Measurements from ENCODE around the gene SLC25A39. TPM values are rescaled to one million over a fixed set of nuclear protein-coding genes. Genes with fewer than 3 reads are reported as not detected.
A peak's percentile ranks its signal among the peaks of the same experiment; 100 is the strongest.

The SLC25A39 gene
- total and polyA plus RNA-seq, 2 of the 13 experiments (the other 11 are each of a cell fraction or from before 2014, with no cell fraction given), result 144 to 151 TPM

GRCh38 chr17:44344939-44345453, 20.4 kb upstream of the SLC25A39 start, which contains the start of gene GRN (continued):
- TF ChIP-seq ZNF607 (CRISPR knock-in tag; IDR thresholded peaks at IDR 0.05; ENCODE audit: borderline replicate concordance) (peak; percentile 62), AKAP8 (CRISPR knock-in tag; IDR thresholded peaks at IDR 0.05) (no peak), HOMEZ (CRISPR knock-in tag; IDR thresholded peaks at IDR 0.05; ENCODE audit: low read depth) (peak; percentile 82), NFE2L1 (CRISPR knock-in tag; IDR thresholded peaks at IDR 0.05; ENCODE audit: borderline replicate concordance) (no peak), PHF20 (CRISPR knock-in tag; IDR thresholded peaks at IDR 0.05) (peak; percentile 100), TGIF2 (CRISPR knock-in tag; IDR thresholded peaks at IDR 0.05) (peak; percentile 95), ZNF646 (CRISPR knock-in tag; IDR thresholded peaks at IDR 0.05) (no peak), MBD4 (IDR thresholded peaks at IDR 0.05; ENCODE audit: borderline replicate concordance, low read length) (no peak), SSRP1 (CRISPR knock-in tag; IDR thresholded peaks at IDR 0.05) (no peak), ZNF331 (CRISPR knock-in tag; IDR thresholded peaks at IDR 0.05) (peak; percentile 84; the same call in 1 of the 2 replicates), SP4 (CRISPR knock-in tag; IDR thresholded peaks at IDR 0.05) (0 out of 2 replicates have a peak, but pooled peaks have one; percentile 50), HMGXB3 (CRISPR knock-in tag; IDR thresholded peaks at IDR 0.05; ENCODE audit: borderline replicate concordance) (peak; percentile 75; the same call in 1 of the 2 replicates)
- TF ChIP-seq, protein P1, sequence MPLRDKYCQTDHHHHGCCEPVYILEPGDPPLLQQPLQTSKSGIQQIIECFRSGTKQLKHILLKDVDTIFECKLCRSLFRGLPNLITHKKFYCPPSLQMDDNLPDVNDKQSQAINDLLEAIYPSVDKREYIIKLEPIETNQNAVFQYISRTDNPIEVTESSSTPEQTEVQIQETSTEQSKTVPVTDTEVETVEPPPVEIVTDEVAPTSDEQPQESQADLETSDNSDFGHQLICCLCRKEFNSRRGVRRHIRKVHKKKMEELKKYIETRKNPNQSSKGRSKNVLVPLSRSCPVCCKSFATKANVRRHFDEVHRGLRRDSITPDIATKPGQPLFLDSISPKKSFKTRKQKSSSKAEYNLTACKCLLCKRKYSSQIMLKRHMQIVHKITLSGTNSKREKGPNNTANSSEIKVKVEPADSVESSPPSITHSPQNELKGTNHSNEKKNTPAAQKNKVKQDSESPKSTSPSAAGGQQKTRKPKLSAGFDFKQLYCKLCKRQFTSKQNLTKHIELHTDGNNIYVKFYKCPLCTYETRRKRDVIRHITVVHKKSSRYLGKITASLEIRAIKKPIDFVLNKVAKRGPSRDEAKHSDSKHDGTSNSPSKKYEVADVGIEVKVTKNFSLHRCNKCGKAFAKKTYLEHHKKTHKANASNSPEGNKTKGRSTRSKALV (CRISPR knock-in tag; IDR thresholded peaks at IDR 0.05), result 0 out of 2 replicates have a peak, but pooled peaks have one; percentile 56
- TF ChIP-seq, protein P2, sequence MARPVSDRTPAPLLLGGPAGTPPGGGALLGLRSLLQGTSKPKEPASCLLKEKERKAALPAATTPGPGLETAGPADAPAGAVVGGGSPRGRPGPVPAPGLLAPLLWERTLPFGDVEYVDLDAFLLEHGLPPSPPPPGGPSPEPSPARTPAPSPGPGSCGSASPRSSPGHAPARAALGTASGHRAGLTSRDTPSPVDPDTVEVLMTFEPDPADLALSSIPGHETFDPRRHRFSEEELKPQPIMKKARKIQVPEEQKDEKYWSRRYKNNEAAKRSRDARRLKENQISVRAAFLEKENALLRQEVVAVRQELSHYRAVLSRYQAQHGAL (CRISPR knock-in tag; IDR thresholded peaks at IDR 0.05; ENCODE audit: not compliant biosample characterization), result no peak
